T-helper 9 cell (primary cell): ENCODE data around the gene MKNK2.

Source experiments
- DNase-seq: peaks from one replicate; pipeline ENCODE4 v3.0.0-alpha.2; 2020

MKNK2 gene

GRCh38 chr19:2079865-2080301, 28.8 kb upstream of the MKNK2 start:
- no peak for DNase-seq

GRCh38 chr19:2079076-2079864, 28.2 kb upstream of the MKNK2 start:
- no peak for DNase-seq

- no peak for DNase-seq
Observed at GRCh38 chr19:2077833-2078619, 27.0 kb upstream of the MKNK2 start.

GRCh38 chr19:2077398-2077797, 26.4 kb upstream of the MKNK2 start:
- DNase-seq, result no peak

- no peak for DNase-seq
Observed at GRCh38 chr19:2076526-2076944, 25.5 kb upstream of the MKNK2 start.

GRCh38 chr19:2072757-2073551, 21.9 kb upstream of the MKNK2 start:
- no peak for DNase-seq

GRCh38 chr19:2070986-2071673, 20.1 kb upstream of the MKNK2 start:
- no peak for DNase-seq

- no peak for DNase-seq
Observed at GRCh38 chr19:2070436-2070827, 19.4 kb upstream of the MKNK2 start.

- DNase-seq, result no peak
Observed at GRCh38 chr19:2064788-2065524, 13.9 kb upstream of the MKNK2 start.

- no peak for DNase-seq
Observed at GRCh38 chr19:2064395-2064787, 13.3 kb upstream of the MKNK2 start.

- DNase-seq, result no peak
Observed at GRCh38 chr19:2063824-2064223, 12.8 kb upstream of the MKNK2 start.

GRCh38 chr19:2062770-2063169, 11.7 kb upstream of the MKNK2 start:
- DNase-seq, result no peak

GRCh38 chr19:2062389-2062729, 11.3 kb upstream of the MKNK2 start:
- DNase-seq, result no peak

GRCh38 chr19:2061495-2062388, 10.7 kb upstream of the MKNK2 start:
- peak; percentile 99 for DNase-seq

GRCh38 chr19:2060884-2061494, 9.9 kb upstream of the MKNK2 start:
- DNase-seq, result no peak

- DNase-seq, result no peak
Observed at GRCh38 chr19:2059422-2060201, 8.6 kb upstream of the MKNK2 start.

- no peak for DNase-seq
Observed at GRCh38 chr19:2058570-2059421, 7.8 kb upstream of the MKNK2 start.
